ENCODE results near the gene WBP2NL. TPM values are rescaled to one million over a fixed set of nuclear protein-coding genes. Genes with fewer than 3 reads are reported as not detected.
A peak's percentile ranks its signal among the peaks of the same experiment; 100 is the strongest.

The WBP2NL gene
- total RNA-seq, 1 experiment from 2014 or later: 0.22 TPM

DNA sequence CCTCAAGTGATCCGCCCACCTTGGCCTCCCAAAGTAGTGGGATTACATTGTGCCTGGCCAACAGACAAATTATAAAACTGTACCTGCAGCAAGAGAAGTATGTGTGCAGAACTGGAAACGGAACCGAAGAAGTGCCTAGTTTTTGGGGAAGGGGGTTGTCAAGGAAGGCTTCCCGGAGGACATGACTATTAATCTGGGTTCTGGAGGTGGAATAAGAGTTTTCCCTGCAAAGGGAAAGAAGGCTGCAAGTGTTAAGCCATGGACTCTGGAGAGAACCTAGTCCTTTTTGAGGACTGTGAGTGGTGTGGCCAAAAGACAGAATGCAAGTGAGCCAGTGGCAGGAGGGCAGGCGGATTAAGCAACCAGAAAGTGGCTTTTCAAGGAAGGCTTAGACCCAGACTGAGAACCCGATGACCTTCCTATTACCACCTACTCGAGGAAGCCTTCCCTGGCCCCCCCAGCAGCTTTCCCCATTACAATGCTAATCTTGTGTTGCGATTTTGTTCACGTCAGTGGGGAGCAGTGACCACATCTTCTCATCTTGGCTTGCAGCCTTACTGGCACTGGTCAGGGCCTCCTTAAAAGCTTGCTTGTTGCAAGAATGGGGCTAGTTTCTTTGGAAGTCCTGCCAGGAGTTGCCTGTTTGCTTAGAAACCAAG, 35.0 kb upstream of the WBP2NL start:
- TF ChIP-seq, protein P1, sequence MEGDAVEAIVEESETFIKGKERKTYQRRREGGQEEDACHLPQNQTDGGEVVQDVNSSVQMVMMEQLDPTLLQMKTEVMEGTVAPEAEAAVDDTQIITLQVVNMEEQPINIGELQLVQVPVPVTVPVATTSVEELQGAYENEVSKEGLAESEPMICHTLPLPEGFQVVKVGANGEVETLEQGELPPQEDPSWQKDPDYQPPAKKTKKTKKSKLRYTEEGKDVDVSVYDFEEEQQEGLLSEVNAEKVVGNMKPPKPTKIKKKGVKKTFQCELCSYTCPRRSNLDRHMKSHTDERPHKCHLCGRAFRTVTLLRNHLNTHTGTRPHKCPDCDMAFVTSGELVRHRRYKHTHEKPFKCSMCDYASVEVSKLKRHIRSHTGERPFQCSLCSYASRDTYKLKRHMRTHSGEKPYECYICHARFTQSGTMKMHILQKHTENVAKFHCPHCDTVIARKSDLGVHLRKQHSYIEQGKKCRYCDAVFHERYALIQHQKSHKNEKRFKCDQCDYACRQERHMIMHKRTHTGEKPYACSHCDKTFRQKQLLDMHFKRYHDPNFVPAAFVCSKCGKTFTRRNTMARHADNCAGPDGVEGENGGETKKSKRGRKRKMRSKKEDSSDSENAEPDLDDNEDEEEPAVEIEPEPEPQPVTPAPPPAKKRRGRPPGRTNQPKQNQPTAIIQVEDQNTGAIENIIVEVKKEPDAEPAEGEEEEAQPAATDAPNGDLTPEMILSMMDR (conservative IDR thresholded peaks at IDR 0.05): no peak
- Histone ChIP-seq H3K4ac (ENCODE audit: low read depth, low read length) (no peak overlapping the region), H4K91ac (ENCODE audit: insufficient read length, low read depth, low read length) (no peak overlapping the region), H3K4me1 (ENCODE audit: insufficient read depth, low read length) (no peaks in the 10 kb centered on the region), H4K20me1 (ENCODE audit: control insufficient read depth, insufficient read depth, insufficient read length) (no peaks in the 10 kb centered on the region), H2BK15ac (ENCODE audit: low read depth, low read length) (no peak overlapping the region), H3K23me2 (ENCODE audit: insufficient read length, low read depth, low read length, poor library complexity, severe bottlenecking) (no peaks in the 10 kb centered on the region), H4K5ac (ENCODE audit: insufficient read length, low read depth, low read length) (no peak overlapping the region), H2AK5ac (ENCODE audit: insufficient read length, low read length) (no peak overlapping the region), H2BK120ac (ENCODE audit: low read depth, low read length, poor library complexity, severe bottlenecking) (no peak overlapping the region), H3K14ac (ENCODE audit: insufficient read depth, low read length) (no peak overlapping the region), H3K4me2 (ENCODE audit: insufficient read depth, insufficient read length, low read length) (no peak overlapping the region), H2BK5ac (ENCODE audit: insufficient read length, low read length) (no peak overlapping the region), H3K27ac (ENCODE audit: insufficient read length, low read depth, low read length) (no peak overlapping the region), H3T11ph (ENCODE audit: low read length) (no peak overlapping the region), H2AFZ (ENCODE audit: low read length) (no peak overlapping the region), H3K9ac (ENCODE audit: extremely low read depth, insufficient read length, low read length) (no peak overlapping the region), H3K9me3 (ENCODE audit: control insufficient read depth, low read depth, low read length) (no peaks in the 10 kb centered on the region), H2BK20ac (ENCODE audit: low read depth, low read length, poor library complexity, severe bottlenecking) (no peak overlapping the region), H3K79me1 (ENCODE audit: insufficient read depth, low read depth, low read length, poor library complexity, severe bottlenecking) (no peaks in the 10 kb centered on the region), H2BK12ac (ENCODE audit: insufficient read length, low read depth, low read length) (no peak overlapping the region), H3K56ac (ENCODE audit: insufficient read length, low read depth, low read length) (no peak overlapping the region), H3K27me3 (ENCODE audit: insufficient read depth, low read length) (no peaks in the 10 kb centered on the region), H4K8ac (replicated peaks; ENCODE audit: insufficient read length, low read depth, low read length) (no peak overlapping the region), H3K79me2 (ENCODE audit: insufficient read depth, low read length) (no peaks in the 10 kb centered on the region), H3K18ac (ENCODE audit: insufficient read length, low read depth, low read length) (no peak overlapping the region), H3K23ac (ENCODE audit: insufficient read length, low read depth, low read length) (no peak overlapping the region)
- Mint-ChIP-seq H3K27me3 (ENCODE audit: low read depth) (peaks cover 34% of the 10 kb centered on the region), H3K27ac (peak overlapping the region in 1 of 3 experiments; percentile 62; a peak in 2 of 7 replicates), H3K36me3 (ENCODE audit: insufficient read depth in 1 of 3, low read depth in 3 of 3) (peaks cover 2 to 3% (median 3%) of the 10 kb centered on the region in 3 experiments; a peak in 2 of 7 replicates), H3K9me3 (peaks cover 4 to 5% of the 10 kb centered on the region in 2 experiments; a peak in 4 of 5 replicates), H3K4me1 (peaks cover 30 to 42% of the 10 kb centered on the region in 2 experiments), H3K4me3 (0 out of 5 replicates have a peak overlapping the region, but pooled peaks of 1 of the 2 experiments have one; percentile 9)
- WGBS (ENCODE audit: extremely low coverage, insufficient read length, low lambda C conversion rate): no CpG with 5 or more reads among the region's 9 CpGs
- DNase-seq: no peak
